Aorta (tissue), 5 donors: ENCODE measurements around the gene ZNF593. TPM values are rescaled to one million over a fixed set of nuclear protein-coding genes. Genes with fewer than 3 reads are reported as not detected.

Experiments
- ATAC-seq: fragments of 200-7000 bp; cut with Tn5 transposase; one replicate; pipeline ENCODE4 v1.9.1; 2022; ENCODE audit warnings: moderate library complexity; ENCODE audit not compliant: low FRiP score
- DNase-seq, 2 donors: peaks; one replicate each; pipeline ENCODE4 v3.0.0-alpha.2; 2020
- H3K27ac ChIP-seq, 2 donors: one replicate each; pipeline ENCODE4 v1.5.1; 2013; ENCODE audit warnings: low read length in 2 of 2, mild to moderate bottlenecking in 2 of 2, moderate library complexity in 2 of 2, control low read depth in 1 of 2, inconsistent platforms in 1 of 2, low read depth in 1 of 2
- H3K27me3 ChIP-seq, 2 donors: one replicate each; pipeline ENCODE4 v1.6.1; 2013; ENCODE audit warnings: control low read depth in 1 of 2, low read length in 1 of 2, mild to moderate bottlenecking in 1 of 2, moderate library complexity in 1 of 2; ENCODE audit not compliant: insufficient read depth in 2 of 2, control insufficient read depth in 1 of 2
- H3K36me3 ChIP-seq, 2 donors: one replicate each; pipeline ENCODE4 v1.6.1; 2013; ENCODE audit warnings: control low read depth in 1 of 2, low read length in 1 of 2, mild to moderate bottlenecking in 1 of 2; ENCODE audit not compliant: insufficient read depth in 2 of 2, control insufficient read depth in 1 of 2
- H3K4me1 ChIP-seq, 2 donors: one replicate each; pipeline ENCODE4 v1.6.1; 2013; ENCODE audit warnings: low read length in 2 of 2, control low read depth in 1 of 2, mild to moderate bottlenecking in 1 of 2, moderate library complexity in 1 of 2; ENCODE audit not compliant: insufficient read depth in 2 of 2, control insufficient read depth in 1 of 2
- H3K4me3 ChIP-seq, 2 donors: one replicate each; pipeline ENCODE4 v1.5.1; 2013; ENCODE audit warnings: low read length in 2 of 2, control low read depth in 1 of 2, mild to moderate bottlenecking in 1 of 2
- H3K9me3 ChIP-seq: one replicate; pipeline ENCODE4 v1.6.1; 2013; ENCODE audit warnings: mild to moderate bottlenecking, low read length; ENCODE audit not compliant: control insufficient read depth
- WGBS, 2 donors: extraction: QIAGEN DNeasy Blood & Tissue Kit; methylation state at CpG; one replicate each; pipeline ENCODE4 v1.1.7; 2013; 5-methylcytosine and 5-hydroxymethylcytosine counted together
- intact Hi-C, 2 donors: fragments of 100-400 bp; cut with DNase I; formaldehyde crosslinking; loops; one replicate each; pipeline versions ENCODE4 v1.14.2 to v1.15.0; 2022
- polyA plus RNA-seq, 2 donors: library from polyadenylated mRNA; stranded (reverse); fragments of 200-250 nt; gene quantifications; one replicate each; pipeline ENCODE4 v1.2.3, GENCODE V29; 2013
- total RNA-seq, 2 donors: library from RNA; stranded (reverse); fragmentation: NEBNext Ultra II Directional; extraction: Animal tissue kit (Norgen Biotek cat#: 25700); gene quantifications; one replicate each; pipeline ENCODE4 v1.2.1, GENCODE V29; 2021
- donor health status: healthy with polysubstance abuse.
- donor health status: Bipolar disorder and iron deficiency.
- donor health status: DM: no; HTN: no; CAD: no.
- donor health status: DM: no; HTN: no; CAD: no.
- donor health status: DM: yes; HTN: yes; CAD: no.

ZNF593 gene
- total and polyA plus RNA-seq, 4 donors: 13.4 to 48.6 (median 23.9) TPM

- no peak for DNase-seq
- no peak overlapping the region for H3K27ac ChIP-seq
- no peak overlapping the region for H3K4me3 ChIP-seq
- ATAC-seq: no peak
- H3K4me1 ChIP-seq: no peaks in the 10 kb centered on the region
- WGBS, 2 donors: 94 to 95% methylated on average over 3 to 8 of the region's 8 CpGs
- no peaks in the 10 kb centered on the region for H3K36me3 ChIP-seq
- intact Hi-C loops: no loop called here
- peaks cover 0 to 1% of the 10 kb centered on the region in 2 donors for H3K27me3 ChIP-seq
- H3K9me3 ChIP-seq: no peaks in the 10 kb centered on the region
These were observed 5.6 kb downstream of the ZNF593 start for GRCh38 chr1:26175346-26175745.

- H3K36me3 ChIP-seq: no peaks in the 10 kb centered on the region
- no peaks in the 10 kb centered on the region for H3K9me3 ChIP-seq
- no peaks in the 10 kb centered on the region for H3K4me1 ChIP-seq
- no peak within 1 kb of the TSS for H3K27ac ChIP-seq
- H3K4me3 ChIP-seq: no peak within 1 kb of the TSS
- intact Hi-C loops: no loop called here
- 51 to 52% methylated on average over 21 of the region's 21 CpGs for WGBS, 2 donors
- ATAC-seq: no peak
- peaks cover 0 to 1% of the 10 kb centered on the region in 2 donors for H3K27me3 ChIP-seq
- DNase-seq: no peak
These were observed 7.5 kb downstream of the ZNF593 start, which contains the start of gene CNKSR1 for GRCh38 chr1:26177182-26177684. Gene CNKSR1, plus strand, starts transcription at chr1:26177491. Its CDS starts 57 bp downstream, at chr1:26177548.

- intact Hi-C loops: no loop called here
- no peak overlapping the region for H3K27ac ChIP-seq
- no peak for ATAC-seq
These were observed 10.3 kb downstream of the ZNF593 start for GRCh38 chr1:26180010-26180506.

GRCh38 chr1:26181586-26182382, 12.1 kb downstream of the ZNF593 start:
- Histone ChIP-seq H3K9me3 (no peaks in the 10 kb centered on the region), H3K27me3 (peaks cover 0 to 1% of the 10 kb centered on the region in 2 donors), H3K4me1 (no peaks in the 10 kb centered on the region), H3K4me3 (no peak overlapping the region), H3K36me3 (no peaks in the 10 kb centered on the region), H3K27ac (no peak overlapping the region)
- ATAC-seq (no peak), DNase-seq (no peak)
- 61 to 65% methylated on average over 9 of the region's 9 CpGs for WGBS, 2 donors
- intact Hi-C loops: no loop called here

More at GRCh38 chr1:26180010-26180506, 10.3 kb downstream of the ZNF593 start:
- Histone ChIP-seq H3K4me3 (no peak overlapping the region), H3K36me3 (no peaks in the 10 kb centered on the region), H3K9me3 (no peaks in the 10 kb centered on the region), H3K4me1 (no peaks in the 10 kb centered on the region), H3K27me3 (peaks cover 0 to 1% of the 10 kb centered on the region in 2 donors)
- WGBS, 2 donors: 81 to 87% methylated on average over 4 of the region's 4 CpGs
- DNase-seq: no peak

GRCh38 chr1:26182383-26182696, 12.6 kb downstream of the ZNF593 start:
- Histone ChIP-seq H3K4me1 (no peaks in the 10 kb centered on the region), H3K9me3 (no peaks in the 10 kb centered on the region), H3K4me3 (no peak overlapping the region), H3K27ac (no peak overlapping the region), H3K27me3 (no peaks in the 10 kb centered on the region), H3K36me3 (no peaks in the 10 kb centered on the region)
- DNase-seq (no peak), ATAC-seq (no peak)
- intact Hi-C loops: no loop called here
- 84 to 87% methylated on average over 7 of the region's 7 CpGs for WGBS, 2 donors

GRCh38 chr1:26184086-26184485, 14.4 kb downstream of the ZNF593 start:
- H3K4me3 ChIP-seq: no peak overlapping the region
- no peaks in the 10 kb centered on the region for H3K36me3 ChIP-seq
- DNase-seq (no peak), ATAC-seq (no peak)
- 90 to 93% methylated on average over 7 of the region's 7 CpGs for WGBS, 2 donors
- intact Hi-C loops: no loop called here
- no peaks in the 10 kb centered on the region for H3K4me1 ChIP-seq
- H3K27me3 ChIP-seq: no peaks in the 10 kb centered on the region
- H3K9me3 ChIP-seq: no peaks in the 10 kb centered on the region
- H3K27ac ChIP-seq: no peak overlapping the region

- intact Hi-C loops: no loop called here
- no peaks in the 10 kb centered on the region for H3K27me3 ChIP-seq
- H3K4me1 ChIP-seq: no peaks in the 10 kb centered on the region
- H3K4me3 ChIP-seq: no peak overlapping the region
- no peaks in the 10 kb centered on the region for H3K9me3 ChIP-seq
- no peak overlapping the region for H3K27ac ChIP-seq
- 97 to 98% methylated on average over 21 of the region's 21 CpGs for WGBS, 2 donors
- no peaks in the 10 kb centered on the region for H3K36me3 ChIP-seq
- DNase-seq (no peak), ATAC-seq (no peak)
These were observed 15.2 kb downstream of the ZNF593 start for GRCh38 chr1:26184883-26185282.

GRCh38 chr1:26187882-26188281, 18.2 kb downstream of the ZNF593 start:
- H3K27ac ChIP-seq: no peak overlapping the region
- intact Hi-C loops: no loop called here
- WGBS, 2 donors: 97% methylated on average over 6 of the region's 6 CpGs
- DNase-seq: no peak
- no peak overlapping the region for H3K4me3 ChIP-seq
- no peak for ATAC-seq
- no peaks in the 10 kb centered on the region for H3K36me3 ChIP-seq
- H3K27me3 ChIP-seq: no peaks in the 10 kb centered on the region
- no peaks in the 10 kb centered on the region for H3K4me1 ChIP-seq
- no peaks in the 10 kb centered on the region for H3K9me3 ChIP-seq

- Histone ChIP-seq H3K4me3 (no peak overlapping the region), H3K4me1 (no peaks in the 10 kb centered on the region), H3K9me3 (no peaks in the 10 kb centered on the region), H3K27ac (no peak overlapping the region), H3K36me3 (no peaks in the 10 kb centered on the region), H3K27me3 (no peaks in the 10 kb centered on the region)
- intact Hi-C loops: no loop called here
- WGBS, 2 donors: 95 to 98% methylated on average over 8 of the region's 8 CpGs
- DNase-seq (no peak), ATAC-seq (peak; percentile 12)
These were observed 18.8 kb downstream of the ZNF593 start for GRCh38 chr1:26188477-26188876.
